ENCODE measurements around the gene FOXC2. TPM values are rescaled to one million over a fixed set of nuclear protein-coding genes. Genes with fewer than 3 reads are reported as not detected.

The FOXC2 gene
- total RNA-seq (2022; extraction: Qiagen RNA extraction), result 4.5 to 5.1 TPM (median 4.9 TPM) in 5 replicates

GRCh38 chr16:86566601-86566965 is at the start of gene FOXC2:
Gene FOXC2 (plus strand): TSS chr16:86566829. CDS start chr16:86567336, 507 bp downstream.

GRCh38 chr16:86554917-86555703 is 11.5 kb upstream of the FOXC2 start, which contains the start of gene MTHFSD:
Gene MTHFSD (minus strand): TSS chr16:86555235. CDS start chr16:86555184, 51 bp downstream.

GRCh38 chr16:86578061-86578599 is 11.5 kb downstream of the FOXC2 start, which contains the start of gene FOXL1:
Gene FOXL1 (plus strand): TSS chr16:86578549. CDS start chr16:86578724, 175 bp downstream.

Other genes with a start within 250 kb of the FOXC2 start
- not detected in 5 replicates for gene FOXF1, start 56.3 kb upstream of the FOXC2 start, total RNA-seq (2022; extraction: Qiagen RNA extraction)
- 10.6 to 12.2 TPM (median 10.8 TPM) in 5 replicates for gene MTHFSD, start 11.6 kb upstream of the FOXC2 start, total RNA-seq (2022; extraction: Qiagen RNA extraction)
- gene FOXL1, start 11.7 kb downstream of the FOXC2 start, total RNA-seq (2022; extraction: Qiagen RNA extraction), result 1.2 to 2.0 TPM (median 1.8 TPM) in 5 replicates

Data from A549 treated with Mapracorat at 1 μM for 4 hours (cell line).